Stromal cell of bone marrow (primary cell): ENCODE data around the gene NXPE3.

Experiments used
- DNase-seq: peaks from one replicate; pipeline ENCODE4 v3.0.0-alpha.2; 2012; ENCODE audit warnings: low read depth

The NXPE3 gene

DNA sequence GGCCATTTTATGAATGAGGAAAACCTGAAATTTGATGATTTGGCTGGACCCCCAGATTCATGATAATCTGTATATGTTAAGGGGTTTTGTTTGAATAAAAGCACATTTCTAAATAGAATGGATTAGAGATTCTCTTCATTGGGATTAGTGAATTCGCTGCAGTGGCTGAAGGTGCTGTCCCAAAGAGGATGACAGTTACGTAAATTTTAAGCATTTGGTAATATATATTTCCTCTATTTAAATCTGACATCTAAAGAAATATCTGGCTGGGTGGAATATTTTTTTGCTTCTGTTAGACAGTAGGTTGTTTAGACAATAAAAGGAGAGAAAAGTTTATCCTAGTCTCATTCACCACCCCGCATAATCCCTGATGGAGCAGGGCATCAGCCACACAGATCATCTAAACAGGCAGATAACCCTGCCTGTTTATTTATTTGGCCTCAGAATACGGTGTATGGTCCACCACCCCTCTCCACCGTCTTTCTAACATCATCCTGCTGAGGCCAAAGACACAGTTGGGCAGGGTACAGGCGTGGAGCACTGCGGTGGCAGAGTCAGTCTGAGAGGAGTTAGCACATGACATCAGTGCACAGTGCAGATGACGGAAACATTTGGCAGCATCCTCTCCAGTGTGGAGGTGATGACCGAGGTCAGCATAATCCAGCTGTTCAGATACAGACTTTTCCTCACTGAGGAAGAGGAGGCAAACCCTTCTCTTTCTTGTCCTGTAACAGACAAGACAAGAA is 49.9 kb downstream of the NXPE3 start:
- DNase-seq: peak; percentile 60

DNA sequence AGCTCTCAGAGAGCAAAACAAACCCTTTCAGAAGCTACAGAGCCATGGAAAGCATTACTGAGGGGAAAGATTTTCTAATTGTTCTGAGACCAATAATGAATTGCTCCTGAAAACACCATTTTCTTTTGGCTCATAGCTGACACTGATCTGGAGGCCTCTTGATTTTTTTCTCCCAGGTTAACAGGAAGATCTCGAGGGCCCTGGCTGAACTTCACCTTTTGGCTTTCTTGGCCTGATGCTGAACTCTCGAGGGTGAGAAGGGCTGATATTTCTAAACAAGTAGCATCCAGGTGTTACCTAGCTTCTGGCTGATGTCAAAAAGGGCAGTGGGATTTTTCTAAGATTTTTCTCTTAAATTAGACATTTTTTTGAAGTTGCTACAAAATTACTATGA is 50.4 kb downstream of the NXPE3 start:
- no peak for DNase-seq

DNA sequence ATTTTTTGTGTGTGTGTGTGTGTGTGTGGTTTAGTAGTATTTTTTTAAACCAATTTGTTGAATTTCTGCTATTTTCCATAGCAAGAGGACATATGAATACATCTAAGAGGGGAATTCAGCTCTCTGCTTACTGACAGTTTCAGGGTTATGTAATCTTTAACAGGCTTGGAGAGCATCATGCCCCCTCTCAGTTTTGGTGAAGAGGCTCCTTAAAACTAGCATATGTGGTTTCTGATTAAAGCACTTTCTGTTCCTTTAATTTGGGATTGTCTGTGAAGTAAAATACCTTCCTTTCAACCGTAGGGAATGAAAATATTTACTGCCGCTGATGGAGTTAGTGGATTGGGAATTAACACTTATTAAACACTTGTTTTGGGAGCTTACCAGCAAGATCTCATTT is 50.9 kb downstream of the NXPE3 start:
- no peak for DNase-seq

DNA sequence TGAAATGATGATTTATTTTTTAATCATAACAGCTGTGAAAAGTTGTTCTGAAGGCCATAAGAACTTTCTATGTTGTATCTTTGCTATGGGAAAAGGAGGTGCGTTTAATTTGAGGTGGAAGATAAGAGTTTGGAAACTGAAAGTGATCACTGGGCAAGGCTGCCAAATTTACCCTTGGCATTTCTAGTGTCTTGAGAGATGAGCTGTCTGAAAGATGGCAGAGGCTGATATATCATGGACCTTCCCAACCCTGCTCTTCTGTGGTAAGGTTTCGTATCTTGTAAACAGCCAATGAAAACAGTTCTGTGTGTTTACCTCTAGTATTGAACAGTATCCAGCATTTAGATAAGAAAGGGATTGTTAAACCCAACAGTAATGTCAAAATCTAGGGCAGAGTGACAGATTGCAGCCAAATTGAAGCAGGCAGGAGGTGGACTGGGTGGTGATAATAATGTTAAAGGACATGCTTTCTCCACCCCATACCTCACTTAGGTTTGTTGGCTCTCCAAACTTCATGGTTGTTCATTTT is 54.5 kb downstream of the NXPE3 start:
- DNase-seq: no peak

DNA sequence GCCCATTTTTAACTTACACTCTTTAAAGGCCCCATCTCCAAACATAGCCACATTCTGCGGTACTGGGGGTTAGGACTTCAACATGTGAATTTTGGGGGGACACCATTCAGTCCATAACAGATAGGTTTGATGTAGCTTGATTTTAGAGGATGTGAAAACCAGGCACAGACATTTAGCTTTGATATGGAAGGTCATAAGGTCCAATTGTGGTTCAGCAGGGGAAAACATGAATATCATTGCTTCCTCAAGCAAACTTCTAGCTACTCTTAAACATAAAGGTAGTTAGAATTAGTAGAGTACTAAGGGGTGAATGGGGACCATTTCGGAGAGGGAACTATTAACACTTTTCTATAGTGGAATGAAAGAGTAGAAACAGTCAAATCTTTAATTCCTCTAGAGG is 56.7 kb downstream of the NXPE3 start:
- no peak for DNase-seq

DNA sequence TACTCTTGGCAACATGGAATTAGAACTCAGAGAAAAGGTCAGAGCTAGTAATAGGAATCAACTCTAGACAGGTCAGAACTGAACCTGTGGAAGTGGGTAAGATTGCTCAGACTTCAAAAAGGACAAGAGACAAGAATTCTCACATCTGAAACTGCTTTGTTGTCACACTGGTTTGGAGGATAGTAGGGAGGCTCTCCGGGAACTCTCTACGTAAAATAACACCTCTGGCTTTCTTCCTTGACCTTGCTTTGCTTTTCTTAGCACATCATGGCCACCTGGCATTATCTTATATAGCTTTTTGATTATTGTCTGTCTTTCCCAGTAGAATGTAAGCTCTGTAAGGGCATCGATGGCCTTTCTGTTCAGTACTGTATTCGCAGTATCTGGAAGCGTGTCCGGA is 57.1 kb downstream of the NXPE3 start:
- no peak for DNase-seq

DNA sequence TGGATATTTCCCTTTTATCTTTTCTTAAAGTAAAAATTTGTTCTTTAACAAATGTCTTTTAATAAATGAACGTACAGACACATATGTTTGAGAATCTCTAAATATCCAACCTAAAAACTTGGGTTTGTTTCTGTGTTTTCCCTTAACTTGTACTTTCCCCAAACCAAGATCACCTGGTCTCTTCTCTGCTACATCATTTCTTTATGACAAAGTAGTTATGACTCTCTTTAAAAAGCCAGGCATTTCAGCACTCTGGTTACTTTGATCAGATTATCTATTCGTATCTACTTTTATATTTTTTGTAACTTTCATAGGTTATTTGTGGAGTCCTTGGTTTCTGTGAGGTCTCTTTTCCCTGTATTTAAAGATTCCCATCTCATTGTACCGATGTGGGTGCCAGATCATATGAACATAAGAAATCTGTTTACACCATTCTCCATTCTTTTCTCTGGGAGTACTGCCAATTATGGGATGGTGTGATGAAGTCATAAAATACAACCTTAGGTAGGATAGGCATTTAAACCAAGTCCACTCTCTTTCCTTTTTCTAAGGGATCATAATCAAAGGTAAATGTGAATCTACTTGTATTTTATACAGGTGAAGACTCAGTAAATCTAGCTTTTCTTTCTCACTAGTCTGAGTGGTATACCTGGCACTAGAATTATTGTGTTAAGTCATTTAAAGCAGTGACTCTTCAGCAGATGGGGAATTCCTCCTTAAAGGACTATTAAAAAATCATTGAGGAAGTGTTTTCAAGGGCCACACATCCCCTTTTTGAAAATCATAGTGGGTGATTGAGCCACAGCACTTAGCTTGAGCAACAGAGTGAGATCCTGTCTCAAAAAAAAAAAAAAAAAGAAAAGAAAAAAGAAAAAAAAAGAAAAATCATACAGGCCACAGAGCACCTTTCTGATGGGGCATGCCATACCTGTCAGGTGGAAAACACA is 57.9 kb downstream of the NXPE3 start:
- peak; percentile 43 for DNase-seq

DNA sequence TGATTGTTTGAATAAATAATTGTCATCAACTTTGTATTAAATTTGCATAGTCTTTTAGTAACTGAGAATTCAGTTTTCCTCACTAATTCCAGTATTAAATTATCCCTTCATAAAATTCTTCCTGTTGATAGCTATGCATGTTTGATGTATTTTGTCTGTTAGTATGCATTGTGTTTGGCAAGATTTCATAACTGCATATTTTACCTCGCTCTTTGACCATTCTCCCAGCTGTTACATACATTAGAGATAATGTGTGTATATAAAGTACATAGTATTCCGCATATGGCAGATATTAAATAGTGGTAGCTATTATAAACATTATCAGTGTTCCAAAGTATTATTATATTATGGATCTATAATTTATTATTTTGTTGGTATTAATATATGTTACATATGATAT is 59.7 kb downstream of the NXPE3 start:
- DNase-seq: no peak

DNA sequence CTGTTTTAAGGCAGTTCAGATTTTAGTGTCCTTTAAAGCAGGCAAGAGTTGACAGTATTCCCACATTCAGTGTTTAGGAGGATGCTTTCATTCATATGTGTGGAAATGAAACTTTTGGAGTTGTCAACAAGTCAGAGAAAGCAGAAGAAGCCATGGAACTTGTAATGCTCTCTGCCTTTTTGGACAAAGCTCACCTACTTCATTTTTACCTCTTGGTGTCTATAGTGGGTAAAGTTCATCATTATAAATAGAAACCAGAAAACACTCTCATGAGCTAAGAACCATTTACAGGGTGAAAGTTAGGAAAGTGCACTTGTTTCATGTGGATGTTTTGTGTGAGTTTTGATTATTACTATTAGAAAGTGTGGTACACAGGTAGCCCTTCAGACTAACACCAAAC is 61.1 kb downstream of the NXPE3 start:
- no peak for DNase-seq

DNA sequence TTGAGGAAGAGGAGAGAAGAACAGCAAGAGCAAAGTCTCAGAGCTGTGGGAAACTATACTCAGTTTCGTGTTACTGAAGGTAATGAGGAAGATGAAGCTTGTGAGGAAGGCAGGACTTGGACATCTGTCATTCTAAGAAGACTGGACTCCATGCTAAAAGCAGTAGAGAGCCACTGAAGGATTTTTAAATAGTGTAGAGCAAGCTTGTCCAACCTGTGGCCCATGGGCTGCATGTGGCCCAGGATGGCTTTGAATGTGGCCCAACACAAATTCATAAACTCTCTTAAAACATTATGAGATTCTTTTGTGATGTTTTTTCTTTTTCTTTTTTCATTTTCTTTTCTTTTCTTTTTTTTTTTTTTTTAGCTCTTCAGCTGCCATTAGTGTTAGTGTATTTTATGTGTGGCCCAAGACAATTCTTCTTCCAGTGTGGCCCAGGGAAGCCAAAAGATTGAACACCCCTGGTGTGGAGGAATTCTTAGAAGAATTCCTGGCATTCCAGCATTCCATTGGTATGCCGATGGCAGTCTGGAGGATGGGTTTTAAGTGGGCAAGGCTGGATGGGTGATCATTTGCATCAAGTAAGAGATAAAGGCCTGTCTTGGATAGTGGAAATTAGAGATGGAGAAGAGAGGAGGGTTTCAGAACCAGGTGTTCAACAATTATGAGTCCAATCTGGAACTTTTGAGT is 63.4 kb downstream of the NXPE3 start:
- no peak for DNase-seq

DNA sequence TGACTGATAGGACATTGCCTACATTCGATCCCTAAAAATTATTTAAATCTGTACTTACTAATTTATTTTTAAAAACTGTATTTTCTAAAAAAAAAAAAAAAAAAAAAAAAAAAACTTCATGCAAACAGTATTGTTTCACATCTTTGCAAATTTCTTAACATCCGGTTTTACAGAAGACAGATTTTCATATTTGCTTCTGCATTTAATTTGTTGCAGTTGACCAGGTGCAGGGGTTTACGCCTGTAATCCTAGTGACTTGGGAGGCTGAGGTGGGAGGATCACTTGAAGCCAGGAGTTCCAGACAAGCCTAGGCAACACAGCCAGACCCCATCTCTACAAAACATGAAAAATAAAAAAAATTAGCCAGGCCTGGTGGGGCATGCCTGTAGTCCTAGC is 63.9 kb downstream of the NXPE3 start:
- DNase-seq: no peak

DNA sequence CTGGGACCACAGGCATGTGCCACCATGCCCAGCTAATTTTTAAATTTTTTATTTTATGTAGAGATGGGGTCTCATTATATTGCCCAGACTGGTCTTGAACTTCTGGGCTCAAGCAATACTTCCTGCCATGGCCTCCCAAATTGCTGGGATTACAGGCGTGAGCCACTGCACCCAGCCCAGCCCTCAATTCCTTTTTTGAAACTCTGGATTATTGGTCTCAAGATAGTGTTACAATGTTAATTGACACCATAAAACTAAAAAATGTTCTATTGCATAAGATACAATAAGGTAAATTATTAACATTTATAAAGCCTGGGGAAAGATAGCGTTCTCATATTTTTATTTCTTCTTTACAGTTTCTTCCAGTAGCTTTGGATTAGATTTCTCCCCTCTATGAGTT is 66.4 kb downstream of the NXPE3 start:
- no peak for DNase-seq

DNA sequence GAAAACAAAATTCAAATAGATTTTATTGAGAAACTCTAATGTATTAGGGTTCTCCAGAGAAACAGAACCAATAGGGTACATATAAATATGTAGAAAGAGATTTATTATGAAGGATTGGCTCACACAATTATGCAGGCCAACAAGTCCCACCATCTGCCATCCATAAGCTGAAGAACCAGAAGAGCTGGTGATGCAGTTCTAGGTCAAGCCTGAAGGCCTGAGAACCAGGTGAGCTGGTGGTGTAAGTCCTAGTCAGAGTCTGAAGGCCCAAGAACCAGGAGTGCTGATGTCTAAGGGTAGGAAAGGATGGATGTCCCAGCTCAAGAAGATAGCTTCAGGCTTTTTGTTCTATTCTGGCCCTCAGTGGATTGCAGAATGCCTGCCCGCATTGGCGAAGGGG is 67.7 kb downstream of the NXPE3 start:
- DNase-seq: no peak

DNA sequence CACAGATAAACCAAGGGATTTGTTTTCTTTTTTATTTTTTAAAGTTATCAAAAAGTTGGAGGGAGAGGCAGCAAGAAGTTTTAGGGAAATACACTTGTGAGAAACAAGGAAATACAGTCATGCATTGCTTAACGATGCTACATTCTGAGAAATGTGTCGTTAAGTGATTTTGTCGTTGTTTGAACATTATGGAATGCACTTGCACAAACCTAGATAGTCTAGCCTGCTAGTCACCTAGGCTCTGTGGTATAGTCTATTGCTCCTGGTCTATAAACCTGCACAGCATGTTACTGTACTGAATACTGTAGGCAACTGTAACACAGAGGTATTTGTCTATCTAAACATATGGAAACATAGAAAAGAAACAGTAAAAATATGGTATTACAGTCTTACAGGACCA is 68.3 kb downstream of the NXPE3 start:
- no peak for DNase-seq

DNA sequence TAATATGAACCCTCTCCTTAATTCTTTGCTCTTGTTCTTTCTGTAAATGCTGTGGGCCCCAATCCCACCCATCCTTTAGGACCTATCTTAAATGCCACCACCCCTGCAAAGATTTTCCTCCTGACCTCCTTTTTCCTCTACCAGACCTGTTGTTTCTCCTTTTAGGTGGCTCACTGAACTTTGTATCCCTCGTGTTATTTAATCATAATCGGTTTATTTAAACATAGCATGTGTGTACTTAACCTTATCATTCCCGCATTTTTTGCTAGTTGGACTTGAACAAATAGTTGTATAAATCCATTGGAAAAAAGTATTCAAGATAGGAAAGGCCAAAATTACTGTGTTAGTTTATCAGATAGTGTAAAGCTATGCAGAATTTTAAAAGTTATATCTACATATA is 69.3 kb downstream of the NXPE3 start:
- DNase-seq: no peak

DNA sequence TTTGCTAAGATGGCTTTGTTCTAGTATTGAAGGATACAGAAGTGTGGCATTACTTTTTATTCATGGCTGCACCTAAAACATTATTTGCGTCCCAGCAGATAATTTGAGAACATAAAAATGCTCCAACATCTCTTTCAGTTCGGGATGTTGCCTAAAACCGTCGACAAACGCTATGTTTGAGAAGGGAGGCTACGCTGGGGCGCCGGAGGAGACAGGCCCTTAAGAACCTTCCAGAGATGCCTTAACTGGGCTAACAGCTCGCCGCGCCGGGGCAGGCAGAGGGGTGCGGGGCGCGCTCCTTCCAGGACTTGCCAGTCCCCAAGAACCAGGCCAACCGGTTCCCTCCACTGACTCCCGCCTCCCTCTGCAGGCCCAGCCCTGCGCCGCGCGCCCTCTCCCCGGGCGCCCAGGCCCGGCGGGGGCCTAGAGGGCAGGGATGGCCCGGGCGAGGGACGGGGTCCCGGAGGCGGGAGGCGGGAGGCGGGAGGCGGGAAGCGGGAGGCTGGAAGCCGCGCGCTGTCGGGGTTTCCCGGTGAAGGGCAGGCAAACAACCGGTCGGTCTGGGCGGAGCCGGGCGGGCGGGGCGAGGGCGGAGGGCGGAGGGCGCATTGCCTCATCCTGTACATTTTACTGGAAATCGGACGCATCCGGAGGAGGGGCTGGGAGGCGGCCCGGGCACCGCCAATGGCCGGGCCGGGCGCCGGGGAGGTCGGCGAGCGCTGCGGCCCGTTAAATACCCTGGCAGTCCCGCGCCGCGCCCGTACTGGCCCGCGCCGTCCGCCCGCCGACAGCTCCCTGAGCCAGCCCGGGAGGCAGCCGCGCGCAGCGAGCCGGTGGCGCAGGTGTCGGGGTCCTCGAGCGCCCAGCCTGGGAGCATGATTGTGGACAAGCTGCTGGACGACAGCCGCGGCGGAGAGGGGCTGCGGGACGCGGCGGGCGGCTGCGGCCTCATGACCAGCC is 70.0 kb downstream of the NXPE3 start, which contains the start of gene NFKBIZ:
Gene NFKBIZ (plus strand): TSS at position 761 of the 960 bp plus-strand sequence. CDS start 115 bp downstream, at position 876.
- peak; percentile 91 for DNase-seq

DNA sequence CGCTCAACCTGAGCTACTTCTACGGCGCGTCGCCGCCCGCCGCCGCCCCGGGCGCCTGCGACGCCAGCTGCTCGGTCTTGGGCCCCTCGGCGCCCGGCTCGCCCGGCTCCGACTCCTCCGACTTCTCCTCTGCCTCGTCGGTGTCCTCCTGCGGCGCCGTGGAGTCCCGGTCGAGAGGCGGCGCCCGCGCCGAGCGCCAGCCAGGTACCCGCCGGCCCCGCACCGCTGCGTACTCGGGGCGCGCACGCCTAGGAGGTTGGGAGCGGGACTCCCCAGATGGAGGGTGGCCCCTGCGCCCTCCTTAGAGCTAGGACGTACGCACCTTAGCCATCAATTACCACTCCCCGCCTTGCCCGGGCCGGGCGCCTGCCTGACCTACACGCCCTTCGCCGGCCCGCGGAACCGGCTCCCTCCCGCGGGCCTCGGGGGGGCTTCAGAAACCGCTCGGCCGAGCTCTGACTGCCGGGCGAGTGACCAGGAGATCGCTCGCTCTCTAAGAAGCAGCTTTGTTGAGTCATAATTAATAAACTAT is 70.8 kb downstream of the NXPE3 start:
- no peak for DNase-seq

DNA sequence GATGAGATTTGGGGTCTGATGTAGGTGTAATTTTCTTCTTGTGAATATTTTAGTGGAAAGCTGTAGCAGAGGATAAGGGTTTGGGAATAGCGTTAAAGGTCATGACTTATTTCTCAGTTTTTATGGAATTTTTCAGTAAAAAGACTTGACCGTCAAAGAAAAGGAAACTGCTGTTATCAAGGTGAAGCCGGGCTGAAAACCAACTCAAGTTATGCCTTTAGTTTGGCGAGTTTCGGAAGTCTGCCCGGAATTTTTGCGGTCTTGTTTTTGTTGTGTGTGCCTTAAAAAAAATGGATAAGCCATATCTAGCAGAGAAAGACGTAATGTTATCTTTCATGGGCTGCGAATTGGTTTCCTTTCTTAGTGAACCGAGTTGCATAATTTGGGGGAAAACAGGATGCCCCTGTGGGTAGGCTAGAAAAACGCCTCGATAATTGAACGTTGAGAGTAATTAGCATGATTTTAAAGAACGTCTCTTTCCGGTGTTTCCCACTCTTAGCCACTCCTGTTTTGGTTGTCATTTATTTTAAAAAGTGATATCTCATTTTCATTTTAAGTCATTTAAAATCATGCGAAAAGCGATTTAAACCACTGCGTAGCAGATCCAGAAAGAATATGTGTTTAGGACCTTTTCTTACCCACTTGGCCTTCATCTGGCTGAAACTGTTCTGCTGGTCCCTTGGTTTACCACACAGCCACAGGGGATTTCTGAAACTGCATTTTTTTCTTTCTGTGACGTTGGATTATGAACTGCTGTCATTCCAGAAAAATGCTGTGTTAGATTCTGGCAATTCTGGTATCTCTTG is 71.4 kb downstream of the NXPE3 start:
- DNase-seq: peak; percentile 75

DNA sequence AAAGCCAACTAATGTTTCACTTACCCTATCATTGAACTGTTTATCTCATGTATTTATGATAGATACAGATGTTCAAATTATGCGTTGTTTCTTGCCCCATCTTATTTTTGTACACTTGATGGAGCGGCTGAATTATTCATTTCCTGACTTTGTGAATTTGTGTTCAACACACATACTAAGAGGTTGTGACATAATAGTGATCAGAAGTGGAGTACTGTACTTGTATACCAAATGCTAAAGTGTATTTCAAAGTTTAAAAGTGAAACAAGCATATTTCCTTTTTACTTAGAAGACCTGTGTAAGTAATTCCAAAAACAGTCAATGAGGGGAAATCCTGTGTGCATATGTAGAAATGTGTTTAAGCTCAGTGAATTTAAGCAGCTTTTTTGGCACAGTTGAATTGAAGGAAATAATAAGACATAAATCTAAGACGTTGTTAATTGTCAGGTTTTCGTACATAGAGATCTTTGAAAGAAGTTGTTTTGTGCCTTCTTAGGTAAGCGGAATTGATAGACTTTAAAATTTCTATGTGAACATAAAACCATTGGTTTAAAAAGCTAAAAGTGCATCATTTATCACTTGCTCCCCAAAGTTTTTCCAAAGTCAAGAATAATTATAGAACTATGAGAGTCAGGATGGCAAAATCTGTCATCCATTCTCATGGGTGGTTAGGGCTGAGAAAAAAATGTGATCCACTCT is 72.2 kb downstream of the NXPE3 start:
- no peak for DNase-seq
